Measurements from ENCODE around the gene SYCP2L.
"Not testable (repeated sequence)": the region's sequence is repeated elsewhere in the genome, so short reads cannot be mapped to it uniquely, and the experiment has no call there.

The SYCP2L gene

DNA sequence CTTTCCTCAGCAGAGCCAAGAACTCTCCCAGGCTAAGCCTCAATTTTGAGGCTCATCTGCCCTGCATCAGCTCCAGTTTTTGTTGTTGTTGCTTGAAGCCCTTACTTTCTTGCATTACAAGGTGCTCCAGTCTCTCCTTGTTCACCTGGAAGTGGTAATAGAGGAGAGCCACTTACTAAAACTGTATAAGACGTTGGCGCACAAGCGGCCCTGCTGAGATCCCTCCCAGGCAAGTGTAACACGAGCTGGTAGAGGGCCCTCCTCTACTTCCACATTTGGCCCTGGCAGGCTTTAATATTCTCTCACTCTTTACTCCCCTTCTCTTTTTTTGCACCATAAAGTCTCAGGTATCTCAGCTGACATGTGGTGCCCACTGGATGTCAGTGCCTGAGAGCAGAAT, 24.5 kb upstream of the SYCP2L start:
- no peak for TF ChIP-seq POLR2A (IDR thresholded peaks at IDR 0.05; ENCODE audit: low read depth, low read length)
- no peak for FAIRE-seq
- DNase-seq (ENCODE audit: insufficient read length, low spot score) = no peak

DNA sequence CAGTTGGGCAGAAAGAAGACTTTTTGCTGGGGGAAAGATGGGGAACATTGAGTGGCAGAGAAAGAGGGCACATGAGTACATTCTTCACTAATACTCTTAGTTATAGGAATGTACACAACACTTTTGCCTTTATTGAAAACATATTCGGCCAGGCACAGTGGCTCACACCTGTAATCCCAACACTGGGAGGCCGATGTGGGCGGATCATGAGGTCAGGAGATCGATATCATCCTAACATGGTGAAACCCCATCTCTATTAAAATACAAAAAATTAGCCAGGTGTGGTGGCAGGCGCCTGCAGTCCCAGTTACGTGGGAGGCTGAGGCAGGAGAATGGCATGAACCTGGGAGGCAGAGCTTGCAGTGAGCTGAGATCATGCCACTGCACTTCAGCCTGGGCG, 23.8 kb upstream of the SYCP2L start:
- FAIRE-seq; DNase-seq (ENCODE audit: insufficient read length, low spot score): not testable (repeated sequence)

DNA sequence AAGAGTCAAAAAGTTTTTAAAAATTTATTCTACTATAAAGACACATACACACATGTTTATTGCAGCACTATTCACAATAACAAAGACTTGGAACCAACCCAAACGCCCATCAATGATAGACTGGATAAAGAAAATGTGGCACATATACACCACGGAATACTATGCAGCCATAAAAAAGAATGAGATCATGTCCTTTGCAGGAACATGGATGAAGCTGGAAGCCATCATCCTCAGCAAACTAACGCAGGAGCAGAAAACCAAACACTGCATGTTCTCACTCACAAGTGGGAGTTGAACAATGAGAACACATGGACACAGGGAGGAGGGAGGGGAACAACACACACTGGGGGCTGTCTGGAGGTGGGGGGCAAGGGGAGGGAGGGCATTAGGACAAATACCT, 20.1 kb upstream of the SYCP2L start:
- not testable (repeated sequence) for DNase-seq (ENCODE audit: insufficient read length, low spot score); FAIRE-seq

DNA sequence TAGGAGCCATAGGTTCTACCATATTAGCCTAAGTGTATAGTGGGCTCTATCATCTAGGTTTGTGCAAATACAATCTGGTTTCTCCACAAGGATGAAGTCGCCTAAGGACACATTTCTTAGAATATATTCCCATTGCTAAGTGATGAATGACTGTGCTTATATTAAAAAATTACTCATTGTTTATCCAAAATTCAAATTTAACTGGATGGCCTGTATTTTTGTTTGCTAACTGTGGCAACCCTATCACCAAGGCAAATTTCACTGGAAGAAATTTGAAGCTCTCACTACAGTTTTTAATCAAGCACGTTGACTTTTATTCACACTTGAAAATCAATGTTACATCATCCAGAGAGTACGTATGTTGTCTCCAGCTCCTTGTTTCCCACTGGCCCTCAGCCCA, 18.9 kb upstream of the SYCP2L start:
- FAIRE-seq = no peak
- no peak for TF ChIP-seq POLR2A (IDR thresholded peaks at IDR 0.05; ENCODE audit: low read depth, low read length)
- no peak for DNase-seq (ENCODE audit: insufficient read length, low spot score)

DNA sequence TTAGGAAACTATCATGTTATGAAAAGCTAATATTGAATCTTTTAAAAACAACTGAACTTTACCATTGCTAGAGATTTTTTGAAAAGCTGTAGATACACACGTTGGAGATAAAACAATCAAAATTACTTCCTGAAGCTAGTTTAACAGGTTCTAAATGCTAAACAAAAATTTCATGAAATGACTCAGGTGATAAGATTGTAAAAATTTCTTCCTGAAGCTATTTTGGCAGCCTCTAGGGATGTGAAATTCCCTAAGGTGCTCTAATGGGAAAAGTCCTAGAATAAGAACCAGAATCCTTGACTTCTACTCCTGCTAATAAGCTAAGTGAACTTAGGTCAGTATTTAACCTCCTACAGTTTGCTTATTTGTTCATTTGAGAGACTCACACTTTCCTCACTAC, 13.5 kb upstream of the SYCP2L start:
- DNase-seq (ENCODE audit: insufficient read length, low spot score) (no peak), FAIRE-seq (no peak)
- no peak for TF ChIP-seq POLR2A (IDR thresholded peaks at IDR 0.05; ENCODE audit: low read depth, low read length)

DNA sequence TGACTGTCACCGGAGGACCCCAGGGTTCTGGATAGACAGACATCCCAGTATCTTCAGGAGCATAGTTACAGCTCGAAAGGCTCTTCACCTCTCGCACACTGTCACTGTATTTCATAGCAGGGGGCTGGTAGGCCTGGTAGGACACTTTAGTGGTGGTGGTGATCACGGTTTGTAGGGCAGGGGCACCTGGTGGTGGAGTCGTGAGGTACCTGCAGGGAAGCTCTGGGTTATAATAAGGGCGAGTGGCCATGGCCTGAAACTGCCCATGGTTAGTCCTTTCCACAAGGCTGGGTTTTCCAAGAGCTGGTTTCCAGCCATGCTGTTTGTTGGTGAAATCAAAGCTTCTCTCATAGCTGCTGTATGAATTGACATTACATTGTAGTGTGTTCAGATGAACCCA, 12.6 kb upstream of the SYCP2L start:
- TF ChIP-seq POLR2A (IDR thresholded peaks at IDR 0.05; ENCODE audit: low read depth, low read length) = no peak
- DNase-seq (ENCODE audit: insufficient read length, low spot score) = no peak
- FAIRE-seq = no peak

DNA sequence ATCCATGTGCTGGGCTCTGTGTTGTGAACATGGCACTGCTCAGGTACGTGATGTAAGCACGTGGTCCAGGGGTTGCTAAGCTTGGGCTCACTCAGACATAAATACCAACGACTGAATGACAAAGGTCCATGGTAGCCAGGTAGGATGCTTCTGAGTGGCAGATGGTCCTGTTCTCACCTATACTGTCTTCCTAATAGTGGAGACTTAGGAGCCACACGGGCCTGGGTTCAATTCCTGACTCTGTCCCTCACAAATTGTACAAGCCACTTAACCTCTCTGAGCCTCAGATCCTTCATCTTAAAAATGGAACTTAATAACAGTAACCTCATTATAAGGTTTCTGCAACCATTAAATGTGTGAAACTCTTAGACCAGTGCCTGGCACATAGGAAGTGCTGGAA, 11.8 kb upstream of the SYCP2L start:
- no peak for TF ChIP-seq POLR2A (IDR thresholded peaks at IDR 0.05; ENCODE audit: low read depth, low read length)
- DNase-seq (ENCODE audit: insufficient read length, low spot score) (no peak), FAIRE-seq (no peak)

DNA sequence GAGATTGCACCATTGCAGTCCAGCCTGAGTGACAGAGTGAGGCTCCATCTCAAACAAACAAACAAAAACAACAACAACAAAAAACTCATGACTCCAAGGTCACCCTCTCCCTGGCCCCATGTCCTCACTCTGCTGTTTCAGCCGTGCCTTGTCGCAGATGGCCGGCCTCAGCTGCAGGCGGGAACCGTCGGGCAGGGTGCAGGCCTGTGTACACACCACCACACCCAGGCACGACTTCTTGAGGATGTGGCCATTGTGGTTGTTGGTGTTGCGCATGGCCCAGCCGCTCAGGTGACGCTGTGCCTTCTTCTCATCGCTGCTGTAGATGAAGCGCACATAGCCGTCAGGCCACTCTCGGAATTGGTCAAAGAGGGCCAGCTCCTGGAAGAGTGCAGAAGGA, 9.8 kb upstream of the SYCP2L start:
- FAIRE-seq (no peak), DNase-seq (ENCODE audit: insufficient read length, low spot score) (no peak)
- TF ChIP-seq POLR2A (IDR thresholded peaks at IDR 0.05; ENCODE audit: low read depth, low read length) = no peak

DNA sequence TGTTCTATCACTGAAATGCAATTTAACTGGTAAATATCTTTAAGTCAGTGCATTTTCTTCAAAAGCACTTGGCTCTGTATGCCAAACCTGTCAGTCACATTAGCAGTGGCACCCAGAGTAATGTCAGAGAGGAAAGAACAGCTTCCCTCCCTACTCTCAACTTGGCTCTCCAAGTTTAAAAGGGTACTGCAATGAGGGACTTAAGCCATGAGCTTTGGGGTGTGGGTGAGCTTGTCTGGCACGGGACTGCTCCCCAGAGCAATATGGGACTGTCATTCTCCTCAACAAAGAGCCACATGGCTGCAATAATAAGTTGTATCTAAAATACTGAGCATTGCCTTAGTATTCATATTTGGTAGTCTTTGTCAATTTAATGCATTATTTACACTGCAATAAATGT, 9.0 kb upstream of the SYCP2L start:
- no peak for TF ChIP-seq POLR2A (IDR thresholded peaks at IDR 0.05; ENCODE audit: low read depth, low read length)
- FAIRE-seq (no peak), DNase-seq (ENCODE audit: insufficient read length, low spot score) (no peak)

DNA sequence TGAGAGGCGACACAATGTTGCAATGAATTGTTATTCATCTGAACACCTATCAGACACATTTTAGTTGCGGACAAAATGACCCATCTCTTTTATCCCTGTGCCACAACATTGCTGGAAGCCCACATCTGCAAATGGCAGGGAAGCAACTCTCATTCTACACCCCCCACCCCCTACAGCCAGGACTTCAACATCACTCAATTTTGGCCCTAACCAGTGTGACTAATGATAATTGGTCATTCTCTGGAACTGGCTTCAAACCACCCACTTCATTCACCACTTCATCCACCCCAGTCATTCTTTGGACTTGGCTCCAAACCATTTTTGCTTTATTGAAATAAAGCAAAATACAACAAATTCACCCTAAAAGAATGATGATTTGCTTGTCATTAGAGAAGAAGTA, 6.5 kb upstream of the SYCP2L start:
- TF ChIP-seq POLR2A (IDR thresholded peaks at IDR 0.05; ENCODE audit: low read depth, low read length) = no peak
- DNase-seq (ENCODE audit: insufficient read length, low spot score) = no peak
- FAIRE-seq = no peak

DNA sequence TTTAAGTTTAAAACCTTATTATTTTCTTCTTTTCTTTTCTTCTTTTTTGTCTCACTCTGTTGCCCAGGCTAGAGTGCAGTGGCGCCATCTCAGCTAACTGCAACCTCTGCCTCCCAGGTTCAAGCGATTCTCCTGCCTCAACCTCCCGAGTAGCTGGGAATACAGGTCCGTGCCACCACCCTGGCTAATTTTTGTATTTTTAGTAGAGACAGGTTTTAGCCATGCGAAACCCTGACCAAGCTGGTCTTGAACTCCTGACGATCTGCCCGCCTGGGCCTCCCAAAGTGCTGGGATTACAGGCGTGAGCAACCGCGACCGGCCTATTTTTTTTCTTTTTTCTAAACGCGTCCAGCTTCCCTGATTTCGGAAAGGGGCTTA, 4.6 kb upstream of the SYCP2L start:
- not testable (repeated sequence) for FAIRE-seq; DNase-seq (ENCODE audit: insufficient read length, low spot score)

DNA sequence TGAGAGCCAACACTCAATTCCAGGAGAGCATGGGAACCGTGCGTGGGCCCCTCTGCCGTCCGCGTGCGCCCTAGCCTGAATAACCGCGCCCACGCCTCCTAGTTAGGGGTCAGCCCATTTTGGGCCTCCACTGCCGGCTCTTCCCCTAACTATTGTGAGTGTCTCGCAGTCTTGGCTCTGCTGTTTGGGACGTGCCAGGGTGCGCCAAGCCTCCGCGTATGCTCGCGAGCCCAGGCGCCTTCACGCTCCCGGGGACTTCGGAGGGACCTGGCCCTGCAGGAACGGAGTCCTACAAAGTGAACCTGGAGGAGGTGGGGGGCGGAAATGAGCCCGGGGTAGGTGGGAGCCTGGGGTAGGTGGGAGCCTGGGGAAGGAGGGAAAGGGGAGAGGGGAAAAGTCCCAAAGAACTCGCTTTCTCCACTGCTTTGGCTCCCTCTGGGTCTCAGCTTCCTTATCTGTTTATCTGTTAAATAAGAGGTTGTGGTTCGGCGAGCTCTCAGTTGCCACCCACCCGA, 4.1 kb upstream of the SYCP2L start:
- FAIRE-seq (no peak), DNase-seq (ENCODE audit: insufficient read length, low spot score) (no peak)
- no peak for TF ChIP-seq POLR2A (IDR thresholded peaks at IDR 0.05; ENCODE audit: low read depth, low read length)

DNA sequence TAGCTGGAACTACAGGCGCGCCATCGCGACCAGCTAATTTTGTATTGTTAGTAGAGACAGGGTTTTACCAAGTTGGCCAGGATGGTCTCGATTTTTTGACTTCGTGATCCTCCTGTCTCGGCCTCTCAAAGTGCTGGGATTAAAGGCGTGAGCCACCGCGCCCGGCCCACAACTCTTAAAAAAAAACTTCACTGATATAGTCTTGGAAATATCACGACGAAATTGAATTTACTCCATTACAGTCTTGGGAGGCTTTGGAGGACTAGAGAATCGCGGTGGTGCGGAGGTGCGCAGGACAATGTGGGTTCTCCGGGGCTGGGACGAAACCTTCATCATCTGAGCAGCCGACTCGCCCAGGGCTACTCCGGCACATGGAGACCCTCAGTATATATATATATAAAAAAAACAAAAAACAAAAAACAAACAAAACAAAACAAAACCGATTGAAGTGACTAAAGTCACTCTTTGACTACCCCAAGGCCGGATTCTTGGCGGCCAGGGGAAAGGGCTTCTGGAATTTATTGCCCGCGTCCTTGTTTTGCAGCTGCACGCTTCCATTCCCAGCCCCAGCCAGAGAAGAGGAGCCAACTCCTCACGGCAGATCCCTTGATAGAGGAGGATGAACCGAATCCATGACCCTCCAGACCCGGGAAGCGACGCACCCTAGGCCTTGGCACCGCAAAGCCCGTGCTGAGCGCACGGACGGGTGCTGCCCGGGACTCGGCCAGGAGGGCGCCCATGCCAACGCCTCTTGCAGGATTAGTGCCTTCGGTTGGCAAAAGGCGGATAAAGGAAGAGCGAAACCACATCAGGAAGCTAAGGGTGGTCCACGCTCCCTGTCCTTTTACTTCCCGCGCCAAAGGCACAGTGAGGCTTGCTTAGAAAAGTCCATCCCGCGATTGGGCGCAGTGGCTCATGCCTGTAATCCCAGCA, 3.3 kb upstream of the SYCP2L start:
- DNase-seq (ENCODE audit: insufficient read length, low spot score) (no peak), FAIRE-seq (no peak)
- TF ChIP-seq POLR2A (IDR thresholded peaks at IDR 0.05; ENCODE audit: low read depth, low read length) = no peak

DNA sequence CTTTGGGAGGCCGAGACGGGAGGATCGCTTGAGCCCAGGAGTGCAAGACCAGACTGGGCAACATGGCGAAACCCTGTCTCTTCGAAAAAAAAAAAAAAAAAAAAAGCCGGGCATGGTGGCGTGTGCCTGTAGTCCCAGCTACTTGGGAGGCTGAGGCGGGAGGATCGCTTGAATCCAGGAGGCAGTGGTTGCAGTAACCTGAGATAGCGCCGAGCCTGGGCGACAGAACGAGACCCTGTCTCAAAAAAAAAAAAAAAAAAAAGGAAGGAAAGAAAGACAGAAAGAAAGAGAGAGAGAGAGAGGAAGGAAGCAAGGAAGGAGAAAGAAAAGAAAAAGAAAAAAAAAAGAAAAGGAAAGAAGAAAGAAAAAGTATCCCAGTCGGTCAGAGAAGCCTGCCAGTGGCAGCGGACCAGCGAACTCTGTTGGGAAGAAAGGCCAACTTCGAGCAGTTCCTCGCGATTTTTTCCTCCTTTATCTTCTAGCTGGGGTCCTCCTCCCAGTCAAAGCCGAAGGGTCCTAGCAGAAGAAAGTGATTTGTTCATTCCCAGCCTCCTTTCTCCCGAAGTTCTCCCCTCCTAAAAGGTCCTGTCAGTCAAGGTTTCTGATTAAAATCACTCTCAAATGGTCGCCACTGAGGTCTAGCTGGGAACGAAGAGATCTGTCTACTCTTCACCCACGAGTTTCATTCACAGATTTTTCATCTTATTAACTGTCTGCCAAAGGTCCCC, 2.4 kb upstream of the SYCP2L start:
- FAIRE-seq = no peak
- DNase-seq (ENCODE audit: insufficient read length, low spot score) = no peak
- no peak for TF ChIP-seq POLR2A (IDR thresholded peaks at IDR 0.05; ENCODE audit: low read depth, low read length)

DNA sequence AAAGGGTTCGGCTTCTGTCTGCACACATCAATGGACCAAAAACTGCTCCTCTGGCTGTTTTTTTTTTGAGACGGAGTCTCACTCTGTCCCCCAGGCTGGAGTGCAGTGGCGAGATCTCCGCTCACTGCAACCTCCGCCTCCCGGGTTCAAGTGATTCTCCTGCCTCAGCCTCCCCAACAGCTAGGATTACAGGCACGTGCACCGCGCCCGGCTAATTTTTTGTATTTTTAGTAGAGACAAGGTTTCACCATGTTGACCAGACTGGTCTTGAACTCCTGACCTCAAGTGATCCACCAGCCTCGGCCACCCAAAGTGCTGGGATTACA, 524 bp upstream of the SYCP2L start:
- FAIRE-seq; DNase-seq (ENCODE audit: insufficient read length, low spot score): not testable (repeated sequence)
